Stimulated activated CD8-positive, alpha-beta memory T cell treated with anti-CD3 and anti-CD28 coated beads, Interleukin-4, amount 100 ng/mL, for 4 hours (primary cell): ENCODE data around the gene IFT122.
"Not testable (repeated sequence)": the region's sequence is repeated elsewhere in the genome, so short reads cannot be mapped to it uniquely, and the experiment has no call there.

Source experiments
- DNase-seq, 2 donors: peaks; one replicate each; pipeline ENCODE4 v3.0.0-alpha.2; 2020; ENCODE audit warnings: low read depth in 2 of 2, low spot score in 1 of 2

IFT122 gene, protein sequence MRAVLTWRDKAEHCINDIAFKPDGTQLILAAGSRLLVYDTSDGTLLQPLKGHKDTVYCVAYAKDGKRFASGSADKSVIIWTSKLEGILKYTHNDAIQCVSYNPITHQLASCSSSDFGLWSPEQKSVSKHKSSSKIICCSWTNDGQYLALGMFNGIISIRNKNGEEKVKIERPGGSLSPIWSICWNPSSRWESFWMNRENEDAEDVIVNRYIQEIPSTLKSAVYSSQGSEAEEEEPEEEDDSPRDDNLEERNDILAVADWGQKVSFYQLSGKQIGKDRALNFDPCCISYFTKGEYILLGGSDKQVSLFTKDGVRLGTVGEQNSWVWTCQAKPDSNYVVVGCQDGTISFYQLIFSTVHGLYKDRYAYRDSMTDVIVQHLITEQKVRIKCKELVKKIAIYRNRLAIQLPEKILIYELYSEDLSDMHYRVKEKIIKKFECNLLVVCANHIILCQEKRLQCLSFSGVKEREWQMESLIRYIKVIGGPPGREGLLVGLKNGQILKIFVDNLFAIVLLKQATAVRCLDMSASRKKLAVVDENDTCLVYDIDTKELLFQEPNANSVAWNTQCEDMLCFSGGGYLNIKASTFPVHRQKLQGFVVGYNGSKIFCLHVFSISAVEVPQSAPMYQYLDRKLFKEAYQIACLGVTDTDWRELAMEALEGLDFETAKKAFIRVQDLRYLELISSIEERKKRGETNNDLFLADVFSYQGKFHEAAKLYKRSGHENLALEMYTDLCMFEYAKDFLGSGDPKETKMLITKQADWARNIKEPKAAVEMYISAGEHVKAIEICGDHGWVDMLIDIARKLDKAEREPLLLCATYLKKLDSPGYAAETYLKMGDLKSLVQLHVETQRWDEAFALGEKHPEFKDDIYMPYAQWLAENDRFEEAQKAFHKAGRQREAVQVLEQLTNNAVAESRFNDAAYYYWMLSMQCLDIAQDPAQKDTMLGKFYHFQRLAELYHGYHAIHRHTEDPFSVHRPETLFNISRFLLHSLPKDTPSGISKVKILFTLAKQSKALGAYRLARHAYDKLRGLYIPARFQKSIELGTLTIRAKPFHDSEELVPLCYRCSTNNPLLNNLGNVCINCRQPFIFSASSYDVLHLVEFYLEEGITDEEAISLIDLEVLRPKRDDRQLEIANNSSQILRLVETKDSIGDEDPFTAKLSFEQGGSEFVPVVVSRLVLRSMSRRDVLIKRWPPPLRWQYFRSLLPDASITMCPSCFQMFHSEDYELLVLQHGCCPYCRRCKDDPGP

DNA sequence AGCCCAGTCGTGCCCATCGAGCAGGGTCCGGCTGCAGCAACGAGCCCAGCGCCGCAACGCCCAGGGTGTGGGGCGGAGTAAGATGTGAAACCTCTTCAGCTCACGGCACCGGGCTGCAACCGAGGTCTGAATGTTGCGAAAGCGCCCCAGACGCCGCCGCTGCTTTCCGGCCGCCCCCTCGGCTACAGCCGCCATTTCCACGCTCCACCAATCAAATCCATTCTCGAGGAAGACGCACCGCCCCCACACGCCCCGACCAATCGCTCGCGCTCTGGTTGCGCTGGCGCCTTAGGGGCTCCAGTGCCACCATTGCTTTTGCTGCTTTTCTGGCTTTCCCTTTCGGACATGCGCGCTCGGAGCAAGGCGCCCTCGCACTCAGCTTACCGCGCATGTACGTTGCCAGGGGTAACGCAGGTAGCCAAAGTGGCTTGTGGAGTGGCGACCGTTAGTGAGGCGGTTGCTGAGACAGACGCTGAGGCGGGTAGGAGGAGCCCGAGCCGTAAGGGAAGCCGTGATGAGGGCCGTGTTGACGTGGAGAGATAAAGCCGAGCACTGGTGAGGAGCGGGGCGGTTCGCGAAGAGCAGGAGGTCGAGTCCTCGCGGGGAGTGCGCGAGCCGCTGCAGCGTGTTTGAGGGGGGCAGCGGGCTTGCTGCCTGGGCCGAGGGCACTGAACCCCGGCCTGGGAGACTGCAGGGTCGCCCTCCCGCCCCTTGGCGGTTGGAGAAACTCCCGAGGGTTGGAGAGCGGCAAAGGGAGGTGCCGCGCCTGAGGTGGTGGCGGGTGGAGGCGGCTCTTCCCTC lies at the start of gene IFT122, which contains the start of gene MBD4:
IFT122 (plus strand) TSS at position 408 of the 801 bp plus-strand sequence; CDS start at position 515, 107 bp downstream.
MBD4 (minus strand) TSS at position 132 of the 801 bp plus-strand sequence; CDS start at position 17, 115 bp downstream.
- peak; percentile 96 to 98 for DNase-seq

DNA sequence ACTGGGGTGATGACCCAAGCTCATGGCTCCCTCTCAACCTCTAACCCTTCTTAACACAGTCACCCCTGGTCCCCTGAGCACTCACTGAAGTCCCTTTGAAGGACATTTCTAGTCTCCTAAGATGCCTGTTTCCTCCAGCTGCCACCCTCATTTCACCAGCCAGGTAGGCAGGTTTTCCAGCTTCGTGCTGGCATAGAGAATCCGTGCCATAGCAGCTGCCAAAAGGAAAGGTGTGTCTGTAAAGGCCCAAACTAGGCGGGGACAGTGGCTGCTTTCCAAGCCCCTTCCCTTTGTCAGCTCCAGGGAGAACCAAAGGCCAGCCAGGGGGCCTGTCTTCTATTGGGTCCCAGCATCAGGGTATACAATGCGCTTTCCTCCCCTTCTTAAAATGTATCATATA lies 48.4 kb upstream of the IFT122 start:
- DNase-seq = not testable (repeated sequence)

DNA sequence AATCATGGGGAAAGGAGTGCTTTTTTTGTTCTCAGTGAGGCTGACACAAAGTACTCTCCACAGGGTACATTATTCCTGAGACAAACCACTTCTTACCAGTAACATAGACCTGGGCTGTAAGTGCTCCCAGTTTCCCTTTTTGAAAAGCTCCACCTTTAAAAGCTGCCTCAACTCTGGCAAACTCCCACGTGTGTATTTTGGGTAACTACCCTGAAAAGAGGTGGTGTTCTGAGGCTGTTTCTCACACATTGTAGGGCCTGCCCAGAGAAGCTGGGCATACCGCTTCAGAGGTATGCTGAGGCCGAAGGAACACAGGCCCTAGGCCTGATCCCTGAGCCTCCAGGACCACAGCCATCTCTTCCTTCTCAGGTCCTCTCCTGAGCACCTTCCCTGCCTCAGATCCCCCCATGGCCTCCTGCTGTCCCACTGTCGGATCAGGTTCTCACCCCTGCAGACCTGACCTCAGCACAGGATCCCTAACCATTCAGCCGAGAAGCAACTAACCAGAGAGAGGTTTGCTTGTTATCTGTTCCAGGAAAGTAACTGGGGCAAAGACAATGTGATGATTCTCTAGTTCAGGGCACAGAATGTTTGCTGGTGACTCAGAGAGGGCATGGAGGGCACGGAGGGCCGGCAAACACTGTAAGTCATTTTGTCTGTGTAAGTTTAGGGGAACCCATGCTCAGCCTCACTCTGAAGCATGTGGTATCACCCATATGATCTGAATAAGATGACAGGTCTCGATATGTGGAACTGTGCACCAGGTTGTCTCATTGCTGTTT lies 47.7 kb upstream of the IFT122 start:
- not testable (repeated sequence) for DNase-seq

DNA sequence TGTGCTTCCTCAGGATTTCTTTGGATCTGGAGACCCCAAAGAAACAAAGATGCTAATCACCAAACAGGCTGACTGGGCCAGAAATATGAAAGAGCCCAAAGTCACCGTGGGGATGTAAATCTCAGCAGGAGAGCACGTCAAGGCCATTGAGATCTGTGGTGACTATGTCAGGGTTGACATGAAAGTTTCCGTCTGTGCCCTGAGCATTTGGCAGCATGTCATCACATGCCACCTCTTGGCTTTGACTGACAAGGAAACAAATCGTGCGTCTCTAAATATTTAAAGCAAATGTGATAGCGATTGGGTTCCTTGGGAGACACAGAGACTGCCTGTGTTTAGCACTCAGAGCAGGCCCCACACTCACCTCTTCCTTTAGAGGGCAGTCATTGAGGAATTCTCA lies 46.8 kb upstream of the IFT122 start:
- no peak for DNase-seq

DNA sequence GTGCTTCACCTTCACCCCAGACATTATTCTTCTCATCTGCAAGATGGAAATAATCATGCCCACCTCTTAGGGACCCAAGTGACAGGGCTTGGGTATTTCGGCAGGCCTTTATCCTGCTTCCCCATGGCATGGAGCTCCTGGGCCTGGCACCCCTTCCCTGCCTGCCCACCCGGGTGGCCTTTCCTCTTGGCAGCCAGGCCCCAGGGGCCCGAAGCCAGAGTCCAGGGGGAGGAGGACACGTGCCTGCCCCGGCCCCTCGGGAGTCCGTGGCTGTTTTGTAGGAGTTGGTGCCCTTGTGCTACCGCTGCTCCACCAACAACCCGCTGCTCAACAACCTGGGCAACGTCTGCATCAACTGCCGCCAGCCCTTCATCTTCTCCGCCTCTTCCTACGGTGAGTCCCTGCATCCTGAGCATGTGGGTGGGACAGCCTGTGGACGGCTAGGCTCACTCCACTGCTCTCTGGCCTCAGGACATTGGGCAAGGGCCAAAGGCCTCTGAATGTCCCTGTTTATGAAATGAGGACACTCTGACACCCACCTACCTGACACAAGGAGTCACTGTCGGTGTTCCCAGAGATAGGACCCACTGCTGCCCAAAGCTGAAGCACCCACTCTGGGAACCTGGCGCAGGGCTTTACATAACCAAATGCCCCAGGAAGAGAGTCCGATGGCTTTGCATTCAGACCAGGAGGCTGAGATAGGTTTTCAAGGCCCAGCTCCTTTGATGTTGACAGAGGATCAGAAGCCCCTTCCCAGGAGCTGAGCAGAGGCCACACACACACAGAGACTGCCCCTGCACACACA lies 46.1 kb upstream of the IFT122 start:
- not testable (repeated sequence) for DNase-seq

DNA sequence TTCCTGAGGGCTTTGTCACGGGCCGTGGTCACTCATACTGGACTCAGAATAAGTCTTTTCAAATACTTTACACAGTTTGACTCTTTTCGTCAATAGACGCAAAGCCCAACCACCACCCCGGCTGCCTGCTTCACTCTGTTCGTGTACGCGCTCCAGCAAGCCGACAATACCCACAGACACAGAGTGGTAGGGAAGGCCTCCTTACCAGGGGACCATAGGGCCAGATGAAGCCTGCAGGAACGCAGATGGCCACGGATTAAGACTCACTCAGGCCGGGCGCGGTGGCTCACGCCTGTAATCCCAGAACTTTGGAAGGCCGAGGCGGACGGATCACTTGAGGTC lies 41.2 kb upstream of the IFT122 start:
- DNase-seq = no peak

DNA sequence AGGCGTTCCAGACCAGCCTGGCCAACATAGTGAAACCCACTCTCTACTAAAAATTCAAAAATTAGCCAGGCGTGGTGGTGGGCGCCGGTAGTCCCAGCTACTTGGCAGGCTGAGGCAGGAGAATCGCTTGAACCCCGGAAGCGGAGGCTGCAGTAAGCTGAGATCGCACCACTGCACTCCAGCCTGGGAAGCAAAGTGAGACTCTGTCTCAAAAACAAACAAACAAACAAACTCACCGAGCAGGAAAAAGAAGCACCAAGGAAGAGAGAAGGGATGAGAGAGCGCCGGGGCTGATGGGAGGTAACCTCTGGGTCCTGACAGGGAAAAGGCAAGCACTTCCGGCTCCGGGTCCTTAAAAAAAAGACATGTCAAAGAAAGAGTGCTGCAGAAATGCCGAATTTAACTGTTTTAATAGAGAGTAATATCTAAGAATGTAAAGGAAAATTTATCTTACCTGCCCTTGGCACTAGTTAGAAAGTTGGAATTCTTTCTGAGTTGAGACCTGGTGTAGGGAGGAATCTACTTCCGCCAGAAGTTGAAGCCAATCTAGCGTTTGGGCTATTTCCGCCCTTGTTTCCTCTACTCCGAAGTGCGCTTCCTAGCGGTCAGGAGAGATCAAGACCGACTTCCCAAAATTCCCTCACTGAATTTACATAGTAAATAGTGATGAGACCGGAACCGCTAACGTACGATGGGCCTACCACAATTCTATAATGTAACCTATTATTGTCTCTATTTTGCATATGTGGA lies 40.7 kb upstream of the IFT122 start:
- DNase-seq = peak; percentile 41 to 43

DNA sequence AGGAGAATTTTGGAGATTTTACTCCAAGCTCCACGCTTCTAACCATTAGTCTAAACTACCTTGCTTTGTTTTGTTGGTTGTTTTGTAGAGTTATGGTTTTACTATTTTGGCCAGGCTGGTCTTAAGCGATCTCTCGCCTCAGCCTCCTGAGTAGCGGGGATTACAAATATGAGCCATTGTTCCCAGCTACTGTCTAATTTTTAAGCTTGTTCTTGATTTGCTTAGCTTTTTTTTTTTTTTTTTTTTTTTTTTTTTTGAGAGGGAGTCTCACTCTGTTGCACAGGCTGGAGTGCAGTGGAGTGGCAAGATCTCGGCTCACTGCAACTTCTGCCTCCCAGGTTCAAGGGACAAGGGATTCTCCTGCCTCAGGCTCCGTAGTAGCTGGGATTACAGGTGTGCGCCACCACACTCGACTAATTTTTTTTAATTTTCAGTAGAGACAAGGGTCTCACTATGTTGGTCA lies 40.1 kb upstream of the IFT122 start:
- DNase-seq = no peak

DNA sequence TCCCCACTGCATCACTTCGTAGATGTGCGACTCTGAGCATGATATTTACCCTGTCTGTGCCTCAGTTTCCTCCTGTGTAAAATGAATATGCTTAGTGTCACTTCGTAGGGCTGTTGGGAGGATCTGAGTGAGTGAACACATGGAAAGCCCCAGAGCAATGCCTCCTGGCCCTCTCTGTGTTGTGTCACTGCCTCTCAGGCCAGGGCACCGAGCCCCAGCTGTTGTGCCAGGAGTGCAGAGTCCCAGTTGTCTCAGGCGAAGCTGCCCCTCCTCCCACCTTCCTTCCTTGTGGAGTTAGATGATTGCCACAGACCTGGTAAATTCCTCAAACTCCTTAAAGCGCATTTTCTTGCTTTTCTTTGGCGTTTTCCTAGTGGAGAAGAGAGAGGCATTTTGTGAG lies 37.8 kb upstream of the IFT122 start:
- no peak for DNase-seq

DNA sequence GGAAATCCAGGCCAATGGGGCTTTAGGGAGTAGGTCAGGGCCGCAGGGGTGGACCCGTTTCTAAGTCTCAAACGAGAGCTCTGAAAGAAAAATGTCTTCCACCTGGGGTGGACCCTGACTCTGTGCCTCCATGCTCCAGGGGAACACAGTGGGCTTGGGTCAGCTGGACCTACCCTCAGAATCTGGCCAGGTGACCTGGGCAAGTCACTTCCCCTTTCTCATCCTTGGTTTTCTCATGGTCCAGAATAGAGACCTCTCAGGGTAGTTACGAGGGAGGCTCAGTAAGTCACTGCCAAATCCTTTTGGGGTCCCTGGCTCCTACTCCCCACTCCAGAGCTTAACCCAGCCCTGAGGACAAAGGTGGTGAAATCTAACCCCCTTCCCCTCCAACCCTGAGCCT lies 37.4 kb upstream of the IFT122 start:
- DNase-seq = no peak

DNA sequence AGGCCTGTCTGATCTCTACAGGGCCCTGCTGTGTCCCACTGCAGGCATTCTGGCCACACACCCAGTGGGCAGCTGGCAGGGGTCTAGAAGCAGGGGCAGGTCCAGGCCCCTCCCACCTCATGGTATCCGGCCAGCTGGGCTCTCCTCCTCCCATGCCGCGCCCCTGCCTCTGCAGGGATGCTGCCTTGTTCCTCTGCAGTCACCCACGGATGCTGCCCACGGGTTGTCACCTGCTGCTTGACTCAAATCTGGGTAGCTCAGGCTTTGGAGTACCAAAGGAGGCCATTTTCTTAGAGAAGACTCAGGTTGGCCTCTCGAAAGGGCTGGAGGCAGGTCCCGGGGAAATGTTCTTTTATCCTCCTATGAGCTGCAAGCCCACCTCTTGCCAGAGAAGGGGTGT lies 36.6 kb upstream of the IFT122 start:
- no peak for DNase-seq

DNA sequence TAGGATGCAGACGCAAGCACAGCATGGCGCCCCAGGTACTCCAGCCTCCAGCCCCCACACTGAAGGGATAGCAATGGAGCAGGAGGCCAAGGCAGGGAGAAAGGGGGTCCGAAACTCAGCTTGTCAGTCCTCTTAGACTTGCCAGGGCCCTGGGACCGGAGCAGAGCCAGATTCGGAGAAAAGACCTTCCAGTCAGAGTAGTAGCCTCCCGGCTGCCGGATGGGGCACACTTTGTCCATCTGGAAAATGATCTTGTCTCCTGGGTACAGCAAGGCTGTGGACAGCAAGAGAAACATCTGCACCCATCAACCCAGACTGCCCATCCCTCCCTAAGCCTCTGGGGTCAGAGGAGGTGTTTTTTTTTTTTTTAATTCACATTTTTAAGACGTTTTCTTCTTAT lies 35.9 kb upstream of the IFT122 start:
- DNase-seq = no peak

DNA sequence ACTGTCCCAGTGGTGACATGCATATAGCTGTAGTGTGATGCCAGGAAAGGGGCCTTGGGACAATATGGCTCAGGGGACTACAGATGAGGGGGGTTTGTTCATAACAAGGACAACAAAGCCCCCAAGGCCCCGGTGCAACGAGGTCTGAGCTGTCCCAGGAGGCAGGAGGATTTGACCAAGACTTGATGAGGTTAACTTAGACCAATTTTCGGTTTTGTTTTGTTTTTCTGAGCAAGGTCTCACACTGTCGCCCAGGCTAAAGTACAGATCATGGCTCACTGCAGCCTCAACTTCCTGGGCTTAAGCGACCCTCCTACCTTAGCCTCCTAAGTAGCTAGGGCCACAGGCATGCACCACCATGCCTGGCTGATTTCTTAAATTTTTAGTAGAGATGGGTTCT lies 35.4 kb upstream of the IFT122 start:
- no peak for DNase-seq

DNA sequence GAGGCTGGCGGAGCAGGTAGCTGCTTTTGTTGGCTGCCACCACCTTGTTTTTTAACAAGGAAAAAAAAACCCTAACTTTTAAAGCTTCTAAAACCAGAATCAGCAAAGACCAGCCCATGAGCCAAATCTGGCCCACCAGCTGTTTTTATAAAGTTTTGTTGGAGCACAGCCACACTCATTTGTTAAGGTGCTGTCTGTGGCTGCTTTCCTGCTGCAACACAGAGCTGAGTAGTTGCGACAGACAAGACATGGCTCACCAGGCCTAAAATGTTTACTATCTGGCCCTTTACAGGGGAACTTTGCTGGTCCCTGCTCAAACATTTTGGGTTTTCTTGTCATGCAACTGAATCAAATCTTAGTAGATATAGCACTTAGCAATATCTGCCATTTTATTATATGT lies 30.5 kb upstream of the IFT122 start:
- DNase-seq = no peak

DNA sequence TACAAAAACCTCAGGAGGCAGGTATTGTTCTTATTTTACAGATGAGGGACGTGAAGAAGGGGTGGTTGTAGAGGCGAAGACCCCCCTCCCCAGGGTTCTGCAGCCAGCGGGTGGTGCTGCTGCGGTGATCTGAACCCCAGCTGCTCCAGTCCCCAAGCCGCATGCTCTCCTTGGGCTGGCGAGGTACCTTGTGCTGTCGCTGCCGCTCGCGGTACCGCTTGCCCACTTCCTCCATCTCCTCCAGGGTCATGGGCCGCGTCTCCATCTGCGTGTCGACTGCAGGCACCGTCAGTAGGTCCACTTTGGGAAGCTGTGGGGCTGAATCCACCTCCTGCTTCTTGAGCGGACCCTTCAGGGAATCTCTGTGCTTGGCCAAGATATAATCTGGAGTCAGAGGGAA lies 29.1 kb upstream of the IFT122 start:
- no peak for DNase-seq

DNA sequence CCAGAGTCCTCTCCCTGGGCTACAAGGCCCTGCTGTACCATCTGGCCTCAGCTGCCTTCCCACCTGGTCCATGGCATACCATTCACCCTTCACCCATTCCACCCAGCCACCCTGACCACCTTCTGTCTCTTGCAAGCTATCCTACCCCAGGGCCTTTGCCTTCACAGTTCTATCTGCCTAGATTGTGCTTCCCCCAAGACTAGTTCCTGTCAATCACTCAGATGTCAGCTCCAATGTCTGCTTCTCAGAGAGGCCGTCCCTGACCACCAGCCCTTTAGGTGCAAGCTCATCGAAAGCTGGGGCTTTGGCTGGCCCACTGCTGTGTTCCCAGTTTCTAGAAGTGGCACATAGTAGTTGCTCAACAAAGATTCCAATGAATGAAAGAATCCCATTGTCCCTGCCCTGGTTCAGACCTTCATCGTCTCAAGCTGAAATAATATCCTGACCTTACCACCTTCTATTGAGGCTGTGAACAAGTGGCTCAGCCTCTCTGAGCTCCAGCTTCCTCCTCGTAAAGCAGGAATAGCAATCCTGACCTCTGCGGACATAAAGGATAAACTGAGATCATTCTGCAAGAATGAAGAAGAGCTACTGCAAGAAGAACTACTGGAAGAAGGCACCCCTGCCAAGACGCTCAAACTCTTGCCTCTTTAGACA lies 27.4 kb upstream of the IFT122 start:
- no peak for DNase-seq

DNA sequence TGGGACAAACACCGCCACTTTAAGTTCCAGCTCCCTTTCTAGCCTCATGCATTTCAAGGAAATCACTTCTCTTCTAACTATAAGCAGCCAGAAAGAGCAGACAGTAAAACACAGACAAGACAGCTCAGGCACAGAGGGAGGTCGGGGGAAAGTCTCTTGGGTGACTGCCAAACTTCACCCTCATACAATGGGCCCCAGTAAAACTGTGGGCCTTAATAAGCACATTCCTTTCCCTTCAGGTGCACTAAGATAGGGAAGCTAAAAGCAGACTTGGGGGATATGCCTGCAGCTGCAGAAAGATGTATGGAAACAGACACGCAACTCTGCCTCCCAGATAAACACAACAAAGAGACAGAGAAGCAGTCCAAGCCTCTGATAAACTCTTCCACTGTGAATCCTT lies 26.8 kb upstream of the IFT122 start:
- DNase-seq = not testable (repeated sequence)
